Measurements from ENCODE around the gene FHIP1A. TPM values are rescaled to one million over a fixed set of nuclear protein-coding genes. Genes with fewer than 3 reads are reported as not detected.

FHIP1A gene
- total RNA-seq (1 to 10 TPM; 2.4 to 3.2 TPM), total RNA-seq (0.08 to 21.7 (median 4.2) reads per million in 172 experiments)
- 1.00 TPM for polyA plus RNA-seq (2013, experiment 1 of 2)
- 0.63 TPM for polyA plus RNA-seq (2013, experiment 2 of 2)

DNA sequence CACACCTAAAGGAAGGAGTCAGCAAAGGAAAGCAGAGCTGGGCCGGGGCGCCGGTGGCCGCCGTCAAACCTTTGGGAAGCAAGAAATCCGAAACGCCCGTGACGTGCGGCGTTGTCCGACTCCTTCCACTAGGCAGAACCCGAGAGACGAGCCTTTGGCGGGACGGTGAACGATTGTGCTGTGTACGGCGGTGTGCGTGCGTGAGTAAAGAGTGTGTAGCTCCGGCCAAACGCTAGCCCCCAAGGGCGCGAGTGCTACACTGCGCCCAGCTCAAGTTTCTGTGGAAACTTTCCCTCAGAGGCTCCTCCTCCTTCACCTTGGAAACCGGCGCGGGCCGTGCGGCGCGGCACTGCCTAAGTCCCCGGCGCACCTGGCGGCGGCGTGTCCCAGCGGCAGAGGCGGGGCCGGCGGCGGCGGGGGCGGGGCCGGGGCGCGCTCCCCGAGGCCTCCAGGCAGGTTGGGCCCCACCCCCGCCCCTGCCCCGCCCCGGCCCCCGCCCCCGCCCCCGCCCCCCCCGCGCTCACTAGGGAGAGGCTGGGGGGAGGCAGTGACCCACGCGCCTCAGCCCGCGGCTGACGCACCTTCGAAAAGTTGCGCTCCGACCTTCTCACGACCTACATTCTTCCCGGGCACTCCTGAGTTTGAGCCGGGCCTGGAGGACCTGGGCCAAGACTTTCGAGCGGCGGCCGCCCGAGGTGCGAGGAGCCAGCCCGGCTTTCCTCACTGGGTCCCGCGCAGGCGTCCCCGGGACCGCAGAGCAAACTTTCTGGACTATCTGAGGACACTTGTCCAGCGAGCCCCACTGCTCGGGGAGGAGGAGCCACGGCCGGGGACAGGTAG, at the start of gene FHIP1A:
Gene FHIP1A, plus strand, starts transcription at position 547 of the 840 bp plus-strand sequence. CDS start 157,084 bp downstream, outside the sequence.
- ATAC-seq (ENCODE audit: poor library complexity) (peak; percentile 93), DNase-seq (peak; percentile 73 to 93 (median 85))
- Histone ChIP-seq H3K9me3 (ENCODE audit: control insufficient read depth in 1 of 2, insufficient read depth in 1 of 2, low read length in 2 of 2) (no peaks in the 10 kb centered on the region), H3K36me3 (ENCODE audit: insufficient read depth, low read length) (no peaks in the 10 kb centered on the region), H3K4me3 (ENCODE audit: low read length) (peak within 1 kb of the TSS; percentile 68), H3K4me1 (ENCODE audit: insufficient read depth, low read length) (peaks cover 27% of the 10 kb centered on the region), H3K27ac (ENCODE audit: low read depth in 1 of 2, low read length in 2 of 2) (no peak within 1 kb of the TSS), H3K27me3 (ENCODE audit: control insufficient read depth in 1 of 2, insufficient read depth in 2 of 2, low read length in 2 of 2) (peaks cover 0 to 4% of the 10 kb centered on the region in 2 experiments)
- H3K4me3 Mint-ChIP-seq: peak within 1 kb of the TSS; percentile 96
- H3K36me3 Mint-ChIP-seq (ENCODE audit: low read depth): no peaks in the 10 kb centered on the region
- peak within 1 kb of the TSS; percentile 83 for H3K27ac Mint-ChIP-seq
- ChIA-PET POLR2A (no interaction called here), CTCF (interaction anchor here (1.0 kb wide), 1 partner anchor 309 kb away, joined by 3 read pairs; no protein-coding TSS in a partner anchor)
- TF ChIP-seq CTCF (IDR thresholded peaks at IDR 0.05): no peak
- H3K9me3 Mint-ChIP-seq: no peaks in the 10 kb centered on the region
- peaks cover 27% of the 10 kb centered on the region for H3K4me1 Mint-ChIP-seq (ENCODE audit: low read depth)
- intact Hi-C loops (cut with DNase I, micrococcal nuclease): loop anchor here in 1 of 2 experiments (5.0 to 10.0 kb wide), 4 partner anchors 312 to 1373 kb away; partner anchors contain the start of genes LRBA and RPS3A
- peaks cover 4% of the 10 kb centered on the region for H3K27me3 Mint-ChIP-seq

DNA sequence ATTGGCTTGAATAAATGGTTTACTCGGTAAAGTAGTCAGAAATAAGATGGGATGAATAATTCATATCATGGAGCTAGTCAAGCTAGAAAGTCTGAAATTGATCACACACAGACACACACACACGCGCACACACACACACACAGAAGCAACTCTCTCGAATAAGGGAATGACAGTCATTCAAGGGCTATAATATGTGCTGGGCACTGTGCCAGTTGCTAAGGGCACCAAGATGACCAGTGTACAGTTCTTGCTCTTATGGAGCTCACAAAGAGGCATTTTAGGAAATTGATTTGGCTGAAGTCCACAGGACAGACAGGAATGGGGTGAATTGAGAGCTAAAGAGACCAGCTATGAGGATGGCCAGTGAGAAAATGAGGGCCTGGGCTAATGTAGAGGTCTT, 49.4 kb upstream of the FHIP1A start:
- DNase-seq (no peak), ATAC-seq (ENCODE audit: poor library complexity) (no peak)
- H3K27ac ChIP-seq (ENCODE audit: low read depth in 1 of 2, low read length in 2 of 2): no peak overlapping the region
- Mint-ChIP-seq H3K9me3 (no peaks in the 10 kb centered on the region), H3K36me3 (ENCODE audit: low read depth) (no peaks in the 10 kb centered on the region), H3K4me1 (ENCODE audit: low read depth) (no peaks in the 10 kb centered on the region), H3K27me3 (peaks cover 30% of the 10 kb centered on the region), H3K27ac (no peak overlapping the region), H3K4me3 (no peak overlapping the region)
- H3K36me3 ChIP-seq (ENCODE audit: insufficient read depth, low read length): no peaks in the 10 kb centered on the region
- POLR2A ChIA-PET: no interaction called here
- H3K9me3 ChIP-seq (ENCODE audit: control insufficient read depth in 1 of 2, insufficient read depth in 1 of 2, low read length in 2 of 2): no peaks in the 10 kb centered on the region
- TF ChIP-seq CTCF (IDR thresholded peaks at IDR 0.05): no peak
- intact Hi-C loops (cut with DNase I, micrococcal nuclease): no loop called here
- CTCF ChIA-PET: no interaction called here
- H3K27me3 ChIP-seq (ENCODE audit: control insufficient read depth in 1 of 2, insufficient read depth in 2 of 2, low read length in 2 of 2): peaks cover 0 to 2% of the 10 kb centered on the region in 2 experiments
- H3K4me3 ChIP-seq (ENCODE audit: low read length): no peak overlapping the region
- H3K4me1 ChIP-seq (ENCODE audit: insufficient read depth, low read length): no peaks in the 10 kb centered on the region

GRCh38 chr4:151361126-151361525, 47.9 kb upstream of the FHIP1A start:
- CTCF ChIA-PET: no interaction called here
- TF ChIP-seq CTCF (IDR thresholded peaks at IDR 0.05): no peak

More at GRCh38 chr4:151361126-151361525, 47.9 kb upstream of the FHIP1A start:
- Histone ChIP-seq H3K27me3 (ENCODE audit: control insufficient read depth in 1 of 2, insufficient read depth in 2 of 2, low read length in 2 of 2) (peaks cover 0 to 2% of the 10 kb centered on the region in 2 experiments), H3K4me1 (ENCODE audit: insufficient read depth, low read length) (no peaks in the 10 kb centered on the region), H3K4me3 (ENCODE audit: low read length) (no peak overlapping the region), H3K36me3 (ENCODE audit: insufficient read depth, low read length) (no peaks in the 10 kb centered on the region), H3K27ac (ENCODE audit: low read depth in 1 of 2, low read length in 2 of 2) (no peak overlapping the region), H3K9me3 (ENCODE audit: control insufficient read depth in 1 of 2, insufficient read depth in 1 of 2, low read length in 2 of 2) (no peaks in the 10 kb centered on the region)
- intact Hi-C loops (cut with DNase I, micrococcal nuclease): loop anchor here (5.0 to 10.0 kb wide), 5 partner anchors 241 to 1026 kb away; partner anchors contain the start of gene GATB (in 2 of the 2)
- no peaks in the 10 kb centered on the region for H3K9me3 Mint-ChIP-seq
- peaks cover 14% of the 10 kb centered on the region for H3K27me3 Mint-ChIP-seq
- ATAC-seq (ENCODE audit: poor library complexity) (no peak), DNase-seq (no peak)
- POLR2A ChIA-PET: no interaction called here
- H3K4me1 Mint-ChIP-seq (ENCODE audit: low read depth): no peaks in the 10 kb centered on the region
- no peak overlapping the region for H3K4me3 Mint-ChIP-seq
- H3K27ac Mint-ChIP-seq: no peak overlapping the region
- H3K36me3 Mint-ChIP-seq (ENCODE audit: low read depth): no peaks in the 10 kb centered on the region
